Stomach (tissue), 4 donors: Measurements from ENCODE around the gene F2R.

Source experiments
- CTCF ChIP-seq, 7 experiments: fragments of 450-650 bp in 4 of 7; fragments of 200-600 bp in 3 of 7; sonication (generic) in 3 of 7; IDR thresholded peaks; one replicate each; pipeline ENCODE4 v1.5.1; 2016 to 2019; ENCODE audit warnings: antibody characterized with exemption in 7 of 7, control low read depth in 2 of 7, mild to moderate bottlenecking in 1 of 7
- EP300 ChIP-seq: sonication (generic); formaldehyde crosslinking; IDR thresholded peaks from one replicate; pipeline ENCODE4 v1.6.1; 2017; ENCODE audit warnings: antibody characterized with exemption
- POLR2AphosphoS5 ChIP-seq, 3 donors: sonication (generic); formaldehyde crosslinking; IDR thresholded peaks; one replicate each; pipeline ENCODE4 v1.6.1; 2016; ENCODE audit warnings: antibody characterized with exemption in 3 of 3

DNA sequence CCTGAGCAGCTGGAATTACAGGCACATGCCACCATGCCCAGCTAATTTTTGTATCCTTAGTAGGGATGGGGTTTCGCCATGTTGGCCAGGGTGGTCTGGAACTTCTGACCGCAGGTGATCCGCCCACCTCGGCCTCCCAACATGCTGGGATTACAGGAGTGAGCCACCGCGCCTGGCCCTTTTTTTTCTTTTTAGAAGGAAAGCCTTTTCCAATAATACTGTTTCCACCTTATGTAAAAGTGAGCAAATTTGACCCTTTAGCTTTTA, 23.7 kb upstream of the F2R start:
- TF ChIP-seq CTCF (IDR thresholded peaks at IDR 0.05) (no peak), POLR2AphosphoS5 (IDR thresholded peaks at IDR 0.05) (no peak), EP300 (no peak)
